ENCODE results near the gene SERPINA1.
"Not testable (repeated sequence)": the region's sequence is repeated elsewhere in the genome, so short reads cannot be mapped to it uniquely, and the experiment has no call there.

The SERPINA1 gene

GRCh38 chr14:94346841-94347240 lies 41.6 kb downstream of the SERPINA1 start:
- Histone ChIP-seq H3K36me3 (replicated peaks) (no peaks in the 10 kb centered on the region), H3K27me3 (replicated peaks) (no peaks in the 10 kb centered on the region), H3K4me3 (ENCODE audit: low read depth, low read length) (no peak overlapping the region), H3K27ac (no peak overlapping the region)
- TF ChIP-seq CTCF (IDR thresholded peaks at IDR 0.05; ENCODE audit: low read depth, low read length, missing control alignments): no peak
- no peak for DNase-seq
- in situ Hi-C loops (cut with HindIII; ENCODE audit: low pct_ligation_motif_present, low sequenced_read_pairs): no loop called here

- H3K27ac ChIP-seq; H3K36me3 ChIP-seq (replicated peaks); H3K27me3 ChIP-seq (replicated peaks); H3K4me3 ChIP-seq (ENCODE audit: low read depth, low read length); in situ Hi-C loops (cut with HindIII; ENCODE audit: low pct_ligation_motif_present, low sequenced_read_pairs): not testable (repeated sequence)
- DNase-seq: peak; percentile 42
These were observed 42.2 kb downstream of the SERPINA1 start for GRCh38 chr14:94346065-94346786.

GRCh38 chr14:94345344-94346064 lies 42.9 kb downstream of the SERPINA1 start:
- Histone ChIP-seq H3K4me3 (ENCODE audit: low read depth, low read length) (no peak overlapping the region), H3K27me3 (replicated peaks) (no peaks in the 10 kb centered on the region), H3K27ac (peak overlapping the region; percentile 13), H3K36me3 (replicated peaks) (no peaks in the 10 kb centered on the region)
- in situ Hi-C loops (cut with HindIII; ENCODE audit: low pct_ligation_motif_present, low sequenced_read_pairs): no loop called here
- TF ChIP-seq CTCF (IDR thresholded peaks at IDR 0.05; ENCODE audit: low read depth, low read length, missing control alignments): no peak
- DNase-seq: peak; percentile 79

GRCh38 chr14:94344389-94344788 lies 44.0 kb downstream of the SERPINA1 start:
- no peak for DNase-seq
- no peak overlapping the region for H3K27ac ChIP-seq
- H3K4me3 ChIP-seq (ENCODE audit: low read depth, low read length): no peak overlapping the region
- no peak for TF ChIP-seq CTCF (IDR thresholded peaks at IDR 0.05; ENCODE audit: low read depth, low read length, missing control alignments)
- in situ Hi-C loops (cut with HindIII; ENCODE audit: low pct_ligation_motif_present, low sequenced_read_pairs): no loop called here
- H3K36me3 ChIP-seq (replicated peaks): no peaks in the 10 kb centered on the region
- no peaks in the 10 kb centered on the region for H3K27me3 ChIP-seq (replicated peaks)

- no peaks in the 10 kb centered on the region for H3K36me3 ChIP-seq (replicated peaks)
- no peak overlapping the region for H3K27ac ChIP-seq
- TF ChIP-seq CTCF (IDR thresholded peaks at IDR 0.05; ENCODE audit: low read depth, low read length, missing control alignments): no peak
- no peak for DNase-seq
- no peaks in the 10 kb centered on the region for H3K27me3 ChIP-seq (replicated peaks)
- no peak overlapping the region for H3K4me3 ChIP-seq (ENCODE audit: low read depth, low read length)
- in situ Hi-C loops (cut with HindIII; ENCODE audit: low pct_ligation_motif_present, low sequenced_read_pairs): no loop called here
These were observed 45.0 kb downstream of the SERPINA1 start for GRCh38 chr14:94343238-94344005.

GRCh38 chr14:94342334-94342934 lies 46.0 kb downstream of the SERPINA1 start:
- Histone ChIP-seq H3K4me3 (ENCODE audit: low read depth, low read length) (no peak overlapping the region), H3K27ac (no peak overlapping the region), H3K36me3 (replicated peaks) (no peaks in the 10 kb centered on the region), H3K27me3 (replicated peaks) (no peaks in the 10 kb centered on the region)
- peak; percentile 98 for DNase-seq
- TF ChIP-seq CTCF (IDR thresholded peaks at IDR 0.05; ENCODE audit: low read depth, low read length, missing control alignments): no peak
- in situ Hi-C loops (cut with HindIII; ENCODE audit: low pct_ligation_motif_present, low sequenced_read_pairs): no loop called here
